ENCODE measurements around the gene LRRC32.

DNA sequence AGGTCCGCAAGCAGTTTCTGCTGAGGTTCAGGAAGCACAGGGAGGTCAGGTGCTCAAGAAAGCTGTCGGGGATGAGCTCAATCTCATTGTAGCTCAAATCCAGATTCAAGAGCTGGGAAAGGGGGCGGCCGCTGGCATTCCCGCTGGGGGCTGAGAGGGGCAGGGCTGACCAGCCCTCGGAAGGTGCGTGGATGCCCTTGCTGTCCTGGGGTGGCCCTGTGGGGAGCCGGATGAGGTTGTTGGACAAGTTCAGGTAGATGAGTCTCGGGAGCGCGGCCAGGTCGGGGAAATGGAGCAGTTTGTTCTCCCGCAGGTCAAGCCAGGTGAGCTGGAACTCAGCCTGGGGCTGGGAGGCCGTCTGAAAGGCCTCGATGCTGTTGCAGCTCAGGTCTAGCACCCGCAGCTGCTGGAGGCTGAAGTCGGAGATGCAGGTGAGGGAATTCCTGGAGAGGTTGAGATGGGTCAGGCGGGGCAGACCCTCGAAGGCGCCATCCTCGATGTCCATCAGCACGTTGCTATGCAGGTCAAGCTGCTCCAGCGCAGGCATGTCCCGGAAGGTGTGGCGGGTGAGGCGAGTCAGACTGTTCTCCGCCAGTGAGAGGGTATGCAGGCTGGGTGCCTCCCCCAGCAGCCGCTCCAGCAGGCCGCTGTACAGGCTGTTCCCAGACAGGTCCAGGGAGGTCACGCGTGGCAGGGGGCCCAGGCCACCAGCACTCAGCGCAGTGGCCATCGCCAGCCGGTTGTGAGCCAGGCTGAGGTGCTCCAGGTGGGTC, 9.8 kb downstream of the LRRC32 start:
- TF ChIP-seq, protein P1, sequence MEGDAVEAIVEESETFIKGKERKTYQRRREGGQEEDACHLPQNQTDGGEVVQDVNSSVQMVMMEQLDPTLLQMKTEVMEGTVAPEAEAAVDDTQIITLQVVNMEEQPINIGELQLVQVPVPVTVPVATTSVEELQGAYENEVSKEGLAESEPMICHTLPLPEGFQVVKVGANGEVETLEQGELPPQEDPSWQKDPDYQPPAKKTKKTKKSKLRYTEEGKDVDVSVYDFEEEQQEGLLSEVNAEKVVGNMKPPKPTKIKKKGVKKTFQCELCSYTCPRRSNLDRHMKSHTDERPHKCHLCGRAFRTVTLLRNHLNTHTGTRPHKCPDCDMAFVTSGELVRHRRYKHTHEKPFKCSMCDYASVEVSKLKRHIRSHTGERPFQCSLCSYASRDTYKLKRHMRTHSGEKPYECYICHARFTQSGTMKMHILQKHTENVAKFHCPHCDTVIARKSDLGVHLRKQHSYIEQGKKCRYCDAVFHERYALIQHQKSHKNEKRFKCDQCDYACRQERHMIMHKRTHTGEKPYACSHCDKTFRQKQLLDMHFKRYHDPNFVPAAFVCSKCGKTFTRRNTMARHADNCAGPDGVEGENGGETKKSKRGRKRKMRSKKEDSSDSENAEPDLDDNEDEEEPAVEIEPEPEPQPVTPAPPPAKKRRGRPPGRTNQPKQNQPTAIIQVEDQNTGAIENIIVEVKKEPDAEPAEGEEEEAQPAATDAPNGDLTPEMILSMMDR (IDR thresholded peaks at IDR 0.05 in 4 of 5, conservative IDR thresholded peaks at IDR 0.05 in 1 of 5) = no peak
- TF ChIP-seq POLR2A (IDR thresholded peaks at IDR 0.05) = no peak
